ENCODE data around the gene IRF5.

The IRF5 gene

DNA sequence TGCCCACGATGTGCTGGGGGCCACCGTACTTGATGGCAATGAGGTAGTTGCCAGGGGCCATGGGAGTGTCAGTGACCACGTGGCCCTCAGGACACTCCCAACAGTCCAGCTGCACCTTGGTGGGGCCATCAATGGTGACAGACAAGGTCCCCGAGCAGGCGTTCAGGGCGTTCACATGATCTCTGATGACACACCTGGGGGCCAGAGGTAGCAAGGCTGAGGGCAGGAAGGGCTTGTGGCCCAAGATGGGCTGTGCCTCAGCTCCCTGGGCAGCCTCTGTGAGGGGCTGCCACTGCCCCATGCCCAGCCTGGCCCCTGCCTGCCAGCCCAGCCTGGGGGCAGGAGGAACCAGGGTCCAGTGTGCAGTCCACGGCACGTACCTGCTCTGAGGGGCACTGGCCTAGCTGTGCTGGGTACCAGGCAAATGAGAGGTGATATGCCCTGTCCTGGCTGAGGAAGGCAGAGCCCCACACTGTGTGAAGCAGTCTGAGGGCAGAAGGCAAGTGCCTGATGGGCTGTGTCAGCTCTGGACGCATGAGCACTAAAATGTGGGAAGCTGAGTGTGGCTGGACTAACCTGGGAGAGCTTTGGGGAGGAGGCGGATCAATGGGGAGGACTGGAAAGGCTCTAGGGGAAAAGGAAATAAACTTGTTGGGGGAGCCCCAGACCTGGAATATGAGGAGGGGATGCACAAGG, 23.7 kb upstream of the IRF5 start:
- H3K27ac ChIP-seq, result no peak overlapping the region
- TF ChIP-seq, protein P1, sequence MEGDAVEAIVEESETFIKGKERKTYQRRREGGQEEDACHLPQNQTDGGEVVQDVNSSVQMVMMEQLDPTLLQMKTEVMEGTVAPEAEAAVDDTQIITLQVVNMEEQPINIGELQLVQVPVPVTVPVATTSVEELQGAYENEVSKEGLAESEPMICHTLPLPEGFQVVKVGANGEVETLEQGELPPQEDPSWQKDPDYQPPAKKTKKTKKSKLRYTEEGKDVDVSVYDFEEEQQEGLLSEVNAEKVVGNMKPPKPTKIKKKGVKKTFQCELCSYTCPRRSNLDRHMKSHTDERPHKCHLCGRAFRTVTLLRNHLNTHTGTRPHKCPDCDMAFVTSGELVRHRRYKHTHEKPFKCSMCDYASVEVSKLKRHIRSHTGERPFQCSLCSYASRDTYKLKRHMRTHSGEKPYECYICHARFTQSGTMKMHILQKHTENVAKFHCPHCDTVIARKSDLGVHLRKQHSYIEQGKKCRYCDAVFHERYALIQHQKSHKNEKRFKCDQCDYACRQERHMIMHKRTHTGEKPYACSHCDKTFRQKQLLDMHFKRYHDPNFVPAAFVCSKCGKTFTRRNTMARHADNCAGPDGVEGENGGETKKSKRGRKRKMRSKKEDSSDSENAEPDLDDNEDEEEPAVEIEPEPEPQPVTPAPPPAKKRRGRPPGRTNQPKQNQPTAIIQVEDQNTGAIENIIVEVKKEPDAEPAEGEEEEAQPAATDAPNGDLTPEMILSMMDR (IDR thresholded peaks at IDR 0.05), result no peak
- TF ChIP-seq ZFX (IDR thresholded peaks at IDR 0.05; ENCODE audit: borderline replicate concordance), result no peak

DNA sequence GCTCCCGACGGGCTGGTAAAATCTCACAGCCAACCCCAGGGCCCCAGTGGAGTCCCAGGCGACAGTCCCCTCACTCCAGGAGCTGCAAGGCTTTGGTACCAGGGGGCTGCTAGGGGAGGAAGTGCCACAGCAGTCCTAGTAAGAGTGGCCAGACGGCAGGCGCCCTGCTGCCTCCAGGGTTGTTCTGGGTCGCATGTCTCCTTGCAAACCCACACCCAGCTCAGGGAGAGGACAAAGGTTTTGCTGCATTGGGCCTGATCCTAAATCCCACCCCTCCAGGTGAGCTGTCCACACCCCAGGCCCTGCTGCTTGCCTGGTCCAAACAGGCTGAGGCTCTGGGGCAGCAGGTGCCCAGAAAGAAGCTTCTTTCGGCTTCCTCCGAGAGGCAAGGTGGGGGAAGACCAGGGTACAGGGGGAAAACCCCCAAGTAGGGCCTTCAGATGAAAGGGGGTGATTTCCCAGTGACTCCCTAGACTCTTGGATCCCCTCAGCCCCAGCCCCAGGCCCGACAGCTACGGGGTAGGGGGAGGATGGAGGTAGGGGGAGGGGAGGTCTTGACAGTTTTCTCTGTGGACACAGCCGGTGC, 23.1 kb upstream of the IRF5 start:
- TF ChIP-seq, protein P1 (IDR thresholded peaks at IDR 0.05), result no peak
- no peak for TF ChIP-seq ZFX (IDR thresholded peaks at IDR 0.05; ENCODE audit: borderline replicate concordance)
- no peak overlapping the region for H3K27ac ChIP-seq

DNA sequence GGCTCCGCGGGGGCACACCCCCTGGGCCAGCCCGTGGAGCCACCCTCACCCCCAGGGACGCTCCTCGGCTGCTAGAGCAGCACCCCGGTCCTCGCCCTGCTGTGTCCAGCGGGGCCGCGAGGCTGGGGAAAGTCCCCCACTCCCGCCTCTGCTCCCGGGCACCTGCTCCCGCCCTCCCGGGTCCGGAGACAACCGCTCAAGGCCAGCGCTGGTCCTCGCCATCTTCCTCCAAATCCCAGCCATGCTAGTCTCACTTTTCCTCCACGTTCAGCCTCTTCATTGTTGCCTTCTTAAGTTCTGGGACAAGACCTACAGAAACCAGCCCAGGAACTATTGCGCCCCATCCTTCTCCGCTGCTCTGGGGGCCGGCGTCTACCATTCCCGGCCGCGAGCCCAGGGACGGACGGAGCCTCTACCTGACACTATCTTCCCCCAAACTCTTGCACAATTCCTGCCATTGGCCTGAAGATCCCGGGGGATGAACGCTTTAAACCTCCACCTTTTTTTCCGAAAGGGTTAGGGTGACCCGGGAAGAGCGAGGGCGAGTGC, 22.4 kb upstream of the IRF5 start:
- no peak for TF ChIP-seq ZFX (IDR thresholded peaks at IDR 0.05; ENCODE audit: borderline replicate concordance)
- H3K27ac ChIP-seq, result no peak overlapping the region

DNA sequence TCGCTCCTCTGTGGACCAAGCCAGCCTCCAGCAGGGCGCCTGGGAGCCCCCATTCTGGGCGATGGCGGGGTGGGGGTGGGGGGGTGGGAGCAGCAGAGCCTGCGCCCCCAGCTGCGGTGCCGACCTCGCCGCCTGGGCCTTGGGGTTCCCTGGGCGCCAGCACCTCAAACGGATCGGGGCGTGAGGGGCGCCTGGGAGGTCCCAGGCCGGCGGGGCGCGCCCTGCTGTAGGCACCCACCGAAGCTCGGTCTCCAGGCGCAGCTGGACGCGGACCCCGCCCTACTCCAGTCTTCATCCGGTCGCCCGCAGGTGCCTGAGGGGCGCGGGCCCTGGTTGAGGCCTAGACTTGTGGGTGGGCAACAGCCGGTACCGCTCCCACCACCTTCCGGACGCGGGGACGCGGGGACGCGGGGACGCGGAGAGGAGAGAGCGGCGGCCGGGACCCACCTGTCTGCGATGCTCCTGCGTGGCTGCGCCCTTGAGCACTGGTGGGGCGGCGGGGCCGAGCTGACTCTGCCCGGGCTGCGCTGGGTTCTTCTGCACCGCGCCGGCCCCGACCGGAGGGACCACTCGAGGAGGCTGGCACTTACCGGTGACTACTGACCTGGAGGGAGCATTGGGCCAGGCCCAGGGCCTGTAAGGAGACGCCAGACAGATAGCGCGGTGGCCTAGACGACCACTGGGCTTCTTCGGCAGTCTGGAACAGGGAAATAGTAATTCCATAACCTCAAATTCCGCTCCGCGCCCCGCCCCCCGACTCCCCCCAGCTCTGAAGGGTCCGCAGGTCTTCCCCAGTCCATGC, 21.7 kb upstream of the IRF5 start:
- no peak overlapping the region for H3K27ac ChIP-seq
- no peak for TF ChIP-seq ZFX (IDR thresholded peaks at IDR 0.05; ENCODE audit: borderline replicate concordance)
- TF ChIP-seq, protein P1 (IDR thresholded peaks at IDR 0.05), result no peak

DNA sequence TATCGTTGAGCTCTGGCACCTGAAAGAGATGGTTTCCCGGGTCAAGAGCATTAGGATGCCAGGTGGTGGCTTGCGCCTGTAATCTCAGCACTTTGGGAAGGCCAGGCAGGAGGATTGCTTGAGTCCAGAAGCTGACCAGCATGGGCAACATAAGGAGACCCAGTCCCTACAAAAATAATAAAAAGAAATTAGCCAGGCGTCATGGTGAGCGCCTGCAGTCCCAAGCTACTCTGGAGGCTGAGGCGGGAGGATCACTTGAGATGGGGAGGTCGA, 21.1 kb upstream of the IRF5 start:
- TF ChIP-seq, protein P1 (IDR thresholded peaks at IDR 0.05), result no peak
- no peak for TF ChIP-seq ZFX (IDR thresholded peaks at IDR 0.05; ENCODE audit: borderline replicate concordance)
- no peak overlapping the region for H3K27ac ChIP-seq

DNA sequence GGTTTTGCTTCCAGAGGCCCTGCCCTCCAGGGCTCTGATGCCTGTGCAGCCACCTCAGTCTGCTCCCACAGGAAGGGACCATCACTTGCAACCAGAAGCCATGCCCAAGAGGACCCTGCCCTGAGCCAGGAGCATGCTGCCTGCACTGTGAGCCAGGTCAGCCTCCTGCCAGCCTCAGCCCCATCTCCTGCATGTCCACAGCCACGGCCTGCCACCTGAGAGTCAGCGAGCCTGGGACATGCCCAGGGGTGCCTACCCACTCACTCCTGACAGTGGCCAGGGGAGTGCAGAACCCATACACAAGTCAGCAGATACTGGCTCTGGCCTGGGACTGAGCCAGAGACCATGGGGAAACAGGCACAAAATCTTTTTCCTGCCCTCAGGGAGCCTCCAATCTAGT, 20.6 kb upstream of the IRF5 start:
- no peak overlapping the region for H3K27ac ChIP-seq
- TF ChIP-seq, protein P1 (IDR thresholded peaks at IDR 0.05), result no peak
- TF ChIP-seq ZFX (IDR thresholded peaks at IDR 0.05; ENCODE audit: borderline replicate concordance), result no peak

DNA sequence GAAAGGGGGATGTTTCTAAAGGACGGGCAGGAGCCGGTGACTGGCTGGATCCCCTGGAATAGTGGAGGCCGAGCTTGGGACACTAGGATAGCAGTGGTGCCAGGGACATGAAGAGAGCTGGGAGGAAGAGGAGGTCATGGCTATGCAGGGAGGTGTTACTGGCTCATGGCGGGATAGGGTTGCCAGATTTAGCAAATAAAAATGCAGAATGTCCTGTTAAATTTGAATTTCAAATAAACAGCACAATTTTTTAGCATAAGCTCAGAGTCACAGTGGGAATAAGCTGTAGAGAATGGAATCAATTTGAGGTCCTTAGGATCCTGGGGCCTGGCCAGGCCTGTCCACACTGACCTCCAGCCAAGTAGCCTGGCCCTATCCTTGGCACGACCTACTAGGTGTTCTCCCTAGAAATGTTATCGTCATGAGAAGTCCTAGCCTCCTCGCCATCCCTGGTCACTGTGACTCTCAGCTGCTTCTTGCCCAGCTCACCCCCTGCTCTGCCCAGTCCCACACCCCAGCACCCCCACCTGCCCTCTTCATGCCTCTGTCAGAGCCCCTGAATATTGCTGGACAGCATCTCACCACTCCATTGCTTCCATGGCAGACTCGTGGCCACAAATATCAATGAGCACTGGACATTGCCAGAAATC, 19.6 kb upstream of the IRF5 start:
- H3K27ac ChIP-seq, result no peak overlapping the region

More for the DNA sequence above, 19.6 kb upstream of the IRF5 start:
- no peak for TF ChIP-seq ZFX (IDR thresholded peaks at IDR 0.05; ENCODE audit: borderline replicate concordance)
- TF ChIP-seq, protein P1 (IDR thresholded peaks at IDR 0.05), result no peak

All from 22Rv1 (cell line).